H9 (cell line): ENCODE results near the gene SUMO1. TPM values are rescaled to one million over a fixed set of nuclear protein-coding genes. Genes with fewer than 3 reads are reported as not detected.

Experiments
- DNase-seq: peaks from one replicate; pipeline ENCODE4 v3.0.0-alpha.2; 2017
- H2AFZ ChIP-seq: one replicate; pipeline ENCODE4 v1.6.1; 2013; ENCODE audit warnings: mild to moderate bottlenecking, low read length, control low read depth, moderate library complexity
- H2AK5ac ChIP-seq: 2 replicates; pipeline ENCODE4 v1.6.1; 2013; ENCODE audit warnings: low read length, control low read depth, mixed read lengths; ENCODE audit not compliant: insufficient read length
- H2BK120ac ChIP-seq: one replicate; pipeline ENCODE4 v1.6.1; 2013; ENCODE audit warnings: low read depth, mild to moderate bottlenecking, low read length, control low read depth, inconsistent platforms; ENCODE audit not compliant: poor library complexity, severe bottlenecking
- H2BK12ac ChIP-seq: 2 replicates; pipeline ENCODE4 v1.6.1; 2013; ENCODE audit warnings: low read length, control low read depth, mixed read lengths, low read depth; ENCODE audit not compliant: insufficient read length
- H2BK15ac ChIP-seq: 2 replicates; pipeline ENCODE4 v1.6.1; 2013; ENCODE audit warnings: low read depth, low read length, control low read depth
- H2BK20ac ChIP-seq: one replicate; pipeline ENCODE4 v1.6.1; 2013; ENCODE audit warnings: low read depth, mild to moderate bottlenecking, low read length, control low read depth, inconsistent platforms; ENCODE audit not compliant: poor library complexity, severe bottlenecking
- H2BK5ac ChIP-seq: 2 replicates; pipeline ENCODE4 v1.6.1; 2013; ENCODE audit warnings: low read length, control low read depth, mixed read lengths; ENCODE audit not compliant: insufficient read length
- H3K14ac ChIP-seq: 2 replicates; pipeline ENCODE4 v1.6.1; 2013; ENCODE audit warnings: low read length, control low read depth; ENCODE audit not compliant: insufficient read depth
- H3K18ac ChIP-seq: 2 replicates; pipeline ENCODE4 v1.6.1; 2013; ENCODE audit warnings: low read depth, mild to moderate bottlenecking, mixed read lengths, low read length, control low read depth; ENCODE audit not compliant: insufficient read length
- H3K23ac ChIP-seq: 2 replicates; pipeline ENCODE4 v1.6.1; 2013; ENCODE audit warnings: low read length, control low read depth, mixed read lengths, low read depth; ENCODE audit not compliant: insufficient read length
- H3K23me2 ChIP-seq: 2 replicates; pipeline ENCODE4 v1.6.1; 2013; ENCODE audit warnings: low read depth, mild to moderate bottlenecking, mixed read lengths, low read length, control low read depth; ENCODE audit not compliant: insufficient read length, poor library complexity, severe bottlenecking
- H3K27ac ChIP-seq: 2 replicates; pipeline ENCODE4 v1.5.1; 2013; ENCODE audit warnings: low read length, control low read depth, mixed read lengths, low read depth; ENCODE audit not compliant: insufficient read length
- H3K27me3 ChIP-seq: 2 replicates; pipeline ENCODE4 v1.6.1; 2013; ENCODE audit warnings: low read length, control low read depth, inconsistent platforms; ENCODE audit not compliant: insufficient read depth
- H3K4ac ChIP-seq: 2 replicates; pipeline ENCODE4 v1.6.1; 2013; ENCODE audit warnings: low read depth, mild to moderate bottlenecking, control low read depth, inconsistent platforms, low read length, moderate library complexity
- H3K4me1 ChIP-seq: 2 replicates; pipeline ENCODE4 v1.6.1; 2013; ENCODE audit warnings: low read length, control low read depth, inconsistent platforms; ENCODE audit not compliant: insufficient read depth
- H3K4me2 ChIP-seq: 2 replicates; pipeline ENCODE4 v1.6.1; 2013; ENCODE audit warnings: low read length, control low read depth, mixed read lengths; ENCODE audit not compliant: insufficient read length, insufficient read depth
- H3K56ac ChIP-seq: 2 replicates; pipeline ENCODE4 v1.6.1; 2013; ENCODE audit warnings: low read depth, mild to moderate bottlenecking, mixed read lengths, low read length, control low read depth; ENCODE audit not compliant: insufficient read length
- H3K79me1 ChIP-seq: 2 replicates; pipeline ENCODE4 v1.6.1; 2013; ENCODE audit warnings: low read depth, mild to moderate bottlenecking, moderate library complexity, low read length, control low read depth, inconsistent platforms; ENCODE audit not compliant: insufficient read depth, poor library complexity, severe bottlenecking
- H3K79me2 ChIP-seq: 2 replicates; pipeline ENCODE4 v1.6.1; 2013; ENCODE audit warnings: low read length, control low read depth, inconsistent platforms; ENCODE audit not compliant: insufficient read depth
- H3K9ac ChIP-seq: 2 replicates; pipeline ENCODE4 v1.6.1; 2013; ENCODE audit warnings: low read length, control low read depth, mixed read lengths; ENCODE audit not compliant: insufficient read length; ENCODE audit errors: extremely low read depth
- H3K9me3 ChIP-seq: one replicate; pipeline ENCODE4 v1.6.1; 2013; ENCODE audit warnings: low read depth, low read length, inconsistent platforms; ENCODE audit not compliant: control insufficient read depth
- H3T11ph ChIP-seq: one replicate; pipeline ENCODE4 v1.6.1; 2013; ENCODE audit warnings: mild to moderate bottlenecking, low read length, control low read depth, inconsistent platforms
- H4K20me1 ChIP-seq: one replicate; pipeline ENCODE4 v1.6.1; 2013; ENCODE audit not compliant: control insufficient read depth, insufficient read length, insufficient read depth
- H4K5ac ChIP-seq: 2 replicates; pipeline ENCODE4 v1.6.1; 2013; ENCODE audit warnings: low read depth, mild to moderate bottlenecking, mixed read lengths, low read length, control low read depth; ENCODE audit not compliant: insufficient read length
- H4K8ac ChIP-seq: replicated peaks from 2 replicates; pipeline ENCODE4 v1.6.1; 2013; ENCODE audit warnings: low read length, control low read depth, mixed read lengths, low read depth; ENCODE audit not compliant: insufficient read length
- H4K91ac ChIP-seq: 2 replicates; pipeline ENCODE4 v1.6.1; 2013; ENCODE audit warnings: low read depth, mild to moderate bottlenecking, moderate library complexity, mixed read lengths, low read length, control low read depth; ENCODE audit not compliant: insufficient read length
- H3K27ac Mint-ChIP-seq, 3 experiments: 2 replicates in 2 of 3; 3 replicates in 1 of 3; pipeline ENCODE4 v1.8.0; 2020 to 2021; ENCODE audit warnings: mixed read lengths in 3 of 3, mild to moderate bottlenecking in 1 of 3, moderate library complexity in 1 of 3
- H3K27me3 Mint-ChIP-seq: 2 replicates; pipeline ENCODE4 v1.8.0; 2021; ENCODE audit warnings: low read depth, mild to moderate bottlenecking, moderate library complexity, mixed read lengths
- H3K36me3 Mint-ChIP-seq, 3 experiments: 2 replicates in 2 of 3; 3 replicates in 1 of 3; pipeline ENCODE4 v1.8.0; 2020 to 2021; ENCODE audit warnings: low read depth in 3 of 3, mixed read lengths in 3 of 3; ENCODE audit not compliant: insufficient read depth in 1 of 3
- H3K4me1 Mint-ChIP-seq, 2 experiments: 2 replicates each; pipeline ENCODE4 v1.8.0; 2020; ENCODE audit warnings: mixed read lengths in 2 of 2
- H3K4me3 Mint-ChIP-seq, 2 experiments: 2 replicates in 1 of 2; 3 replicates in 1 of 2; pipeline ENCODE4 v1.8.0; 2020 to 2021; ENCODE audit warnings: mild to moderate bottlenecking in 2 of 2, mixed read lengths in 2 of 2, moderate library complexity in 1 of 2
- H3K9me3 Mint-ChIP-seq, 2 experiments: 2 replicates in 1 of 2; 3 replicates in 1 of 2; pipeline ENCODE4 v1.8.0; 2020; ENCODE audit warnings: mild to moderate bottlenecking in 2 of 2, mixed read lengths in 2 of 2, moderate library complexity in 1 of 2
- WGBS: extraction: QIAGEN DNeasy Blood & Tissue Kit; methylation state at CpG from one replicate; pipeline ENCODE4 v1.1.7; 2013; ENCODE audit warnings: missing lambda C conversion rate, low lambda C conversion rate, mixed read lengths; ENCODE audit not compliant: insufficient read length; ENCODE audit errors: extremely low coverage; 5-methylcytosine and 5-hydroxymethylcytosine counted together
- total RNA-seq: library from RNA; stranded (reverse); gene quantifications from 2 replicates; pipeline ENCODE4 v1.2.1, GENCODE V29; 2021
- TF ChIP-seq, protein P1 (sequence below): fragments of 200-600 bp; sonication (generic); conservative IDR thresholded peaks from 3 replicates; pipeline ENCODE4 v1.8.0; 2021; ENCODE audit warnings: antibody characterized with exemption, mild to moderate bottlenecking

The SUMO1 gene
- total RNA-seq, 1 experiment from 2014 or later: 206 TPM

DNA sequence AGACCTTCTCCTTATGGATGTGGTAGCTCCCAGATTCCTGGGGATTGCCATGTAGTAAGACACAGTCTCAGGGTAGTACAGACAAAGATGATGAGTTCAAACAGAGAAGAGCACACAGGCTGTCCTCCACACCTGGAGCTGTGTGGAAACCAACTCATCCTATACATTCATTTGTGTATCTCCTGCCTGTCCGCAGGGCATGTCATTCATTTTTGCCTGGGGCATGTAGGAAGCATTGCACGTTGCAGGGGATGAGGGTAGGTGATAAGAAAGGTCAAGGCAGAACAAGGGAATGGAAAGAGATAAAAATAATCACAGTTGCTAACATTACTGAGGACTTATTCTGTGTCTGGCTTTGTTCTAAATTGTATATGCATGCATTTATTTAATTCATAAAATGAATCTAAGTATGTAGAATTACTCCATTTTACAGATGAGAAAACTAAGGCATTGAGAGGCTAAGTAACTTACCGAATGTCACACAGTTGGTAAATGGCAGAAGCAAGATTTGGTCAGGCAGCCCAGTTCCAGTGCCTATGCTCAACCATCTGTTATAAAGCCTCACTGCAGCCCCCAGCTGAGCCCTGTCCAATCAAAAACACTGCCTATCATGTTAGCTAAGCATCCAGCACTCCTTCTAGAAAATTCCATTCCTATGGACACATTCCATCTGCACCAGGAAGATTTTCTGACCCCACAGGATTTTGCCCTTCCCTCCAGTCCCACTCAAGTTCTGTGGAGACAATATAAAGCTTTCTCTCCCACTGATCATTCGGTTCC, 81.0 kb downstream of the SUMO1 start:
- WGBS: no CpG with 5 or more reads among the region's 4 CpGs

More for the DNA sequence above, 81.0 kb downstream of the SUMO1 start:
- H3K36me3 Mint-ChIP-seq: 0 out of 7 replicates have a peak, but pooled peaks cover 0 to 2% (median 0%) of the 10 kb centered on the region in 3 experiments
- no peak overlapping the region for H2BK5ac ChIP-seq
- H2BK20ac ChIP-seq: no peak overlapping the region
- no peaks in the 10 kb centered on the region for H3K23me2 ChIP-seq
- H3K27me3 Mint-ChIP-seq: peaks cover 10% of the 10 kb centered on the region
- H4K8ac ChIP-seq: no peak overlapping the region
- H4K20me1 ChIP-seq: no peaks in the 10 kb centered on the region
- no peak overlapping the region for H4K91ac ChIP-seq
- H3K9me3 Mint-ChIP-seq: no peaks in the 10 kb centered on the region
- H3K14ac ChIP-seq: no peak overlapping the region
- no peak overlapping the region for H3K4me3 Mint-ChIP-seq
- no peak overlapping the region for H2AFZ ChIP-seq
- no peaks in the 10 kb centered on the region for H3K27me3 ChIP-seq
- no peak overlapping the region for H3K27ac ChIP-seq
- H3K4ac ChIP-seq: no peak overlapping the region
- H3K9me3 ChIP-seq: no peaks in the 10 kb centered on the region
- no peak overlapping the region for H3K4me2 ChIP-seq
- no peaks in the 10 kb centered on the region for H3K79me2 ChIP-seq
- H3K18ac ChIP-seq: no peak overlapping the region
- H3K9ac ChIP-seq: no peak overlapping the region
- no peak for DNase-seq
- no peak overlapping the region for H2BK15ac ChIP-seq
- H3K79me1 ChIP-seq: no peaks in the 10 kb centered on the region
- H3T11ph ChIP-seq: no peak overlapping the region
- no peaks in the 10 kb centered on the region for H3K4me1 ChIP-seq
- no peak overlapping the region for H4K5ac ChIP-seq
- peaks cover 2 to 3% of the 10 kb centered on the region in 2 experiments; a peak in 2 of 4 replicates for H3K4me1 Mint-ChIP-seq
- TF ChIP-seq, protein P1, sequence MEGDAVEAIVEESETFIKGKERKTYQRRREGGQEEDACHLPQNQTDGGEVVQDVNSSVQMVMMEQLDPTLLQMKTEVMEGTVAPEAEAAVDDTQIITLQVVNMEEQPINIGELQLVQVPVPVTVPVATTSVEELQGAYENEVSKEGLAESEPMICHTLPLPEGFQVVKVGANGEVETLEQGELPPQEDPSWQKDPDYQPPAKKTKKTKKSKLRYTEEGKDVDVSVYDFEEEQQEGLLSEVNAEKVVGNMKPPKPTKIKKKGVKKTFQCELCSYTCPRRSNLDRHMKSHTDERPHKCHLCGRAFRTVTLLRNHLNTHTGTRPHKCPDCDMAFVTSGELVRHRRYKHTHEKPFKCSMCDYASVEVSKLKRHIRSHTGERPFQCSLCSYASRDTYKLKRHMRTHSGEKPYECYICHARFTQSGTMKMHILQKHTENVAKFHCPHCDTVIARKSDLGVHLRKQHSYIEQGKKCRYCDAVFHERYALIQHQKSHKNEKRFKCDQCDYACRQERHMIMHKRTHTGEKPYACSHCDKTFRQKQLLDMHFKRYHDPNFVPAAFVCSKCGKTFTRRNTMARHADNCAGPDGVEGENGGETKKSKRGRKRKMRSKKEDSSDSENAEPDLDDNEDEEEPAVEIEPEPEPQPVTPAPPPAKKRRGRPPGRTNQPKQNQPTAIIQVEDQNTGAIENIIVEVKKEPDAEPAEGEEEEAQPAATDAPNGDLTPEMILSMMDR: no peak
- no peak overlapping the region for H2BK12ac ChIP-seq
- H2BK120ac ChIP-seq: no peak overlapping the region
- H3K56ac ChIP-seq: no peak overlapping the region
- no peak overlapping the region for H2AK5ac ChIP-seq
- H3K27ac Mint-ChIP-seq: no peak overlapping the region; a peak in 1 of 7 replicates
- no peak overlapping the region for H3K23ac ChIP-seq

Other genes starting within 250 kb of the SUMO1 start
- gene FZD7, start 204.7 kb downstream of the SUMO1 start, total RNA-seq: 302 and 309 TPM in 2 replicates
- gene KIAA2012, start 165.3 kb downstream of the SUMO1 start, total RNA-seq: not detected in 2 replicates
- gene NOP58, start 27.2 kb upstream of the SUMO1 start, total RNA-seq: 164 and 168 TPM in 2 replicates
- 15.2 and 17.3 TPM in 2 replicates for gene BMPR2, start 137.7 kb upstream of the SUMO1 start, total RNA-seq